HEK293T (cell line): Measurements from ENCODE around the gene POLK.
"Not testable (repeated sequence)": the region's sequence is repeated elsewhere in the genome, so short reads cannot be mapped to it uniquely, and the experiment has no call there.

Experiments used
- CTCF ChIA-PET: fragments of 350-600 bp; formaldehyde crosslinking; extraction: SDS; loops from one replicate; lab custom pipeline; 2021; ENCODE audit warnings: antibody characterized with exemption, inconsistent platforms; lab: Yijun Ruan, JAX
- POLR2A ChIA-PET: fragments of 350-600 bp; formaldehyde crosslinking; extraction: SDS; loops from one replicate; lab custom pipeline; 2020; ENCODE audit warnings: antibody characterized with exemption, inconsistent platforms; lab: Yijun Ruan, JAX
- DNase-seq: peaks from one replicate; pipeline ENCODE4 v3.0.0; 2012; ENCODE audit warnings: mixed read lengths; ENCODE audit errors: extremely low spot score
- ARNT ChIP-seq: fragments of 450-650 bp; IDR thresholded peaks from 2 replicates; pipeline ENCODE4 v1.6.1; 2017; ENCODE audit warnings: mild to moderate bottlenecking
- BHLHE40 ChIP-seq: fragments of 450-650 bp; IDR thresholded peaks from 2 replicates; pipeline ENCODE4 v1.6.1; 2016; ENCODE audit warnings: mild to moderate bottlenecking, moderate library complexity, borderline replicate concordance
- CTBP1 ChIP-seq: fragments of 450-650 bp; IDR thresholded peaks from 2 replicates; pipeline ENCODE4 v1.6.1; 2016; ENCODE audit warnings: borderline replicate concordance
- ELF4 ChIP-seq: fragments of 450-650 bp; IDR thresholded peaks from 2 replicates; pipeline ENCODE4 v1.6.1; 2017; ENCODE audit warnings: antibody characterized with exemption
- FOXA1 ChIP-seq: fragments of 450-650 bp; IDR thresholded peaks from 2 replicates; pipeline ENCODE4 v1.6.1; 2016; ENCODE audit warnings: mild to moderate bottlenecking
- FOXK2 ChIP-seq: fragments of 450-650 bp; IDR thresholded peaks from 2 replicates; pipeline ENCODE4 v1.6.1; 2016; ENCODE audit warnings: mild to moderate bottlenecking
- FOXM1 ChIP-seq: fragments of 450-650 bp; IDR thresholded peaks from 2 replicates; pipeline ENCODE4 v1.6.1; 2017; ENCODE audit warnings: mild to moderate bottlenecking, borderline replicate concordance
- HDGF ChIP-seq: fragments of 450-650 bp; IDR thresholded peaks from 2 replicates; pipeline ENCODE4 v1.6.1; 2017; ENCODE audit warnings: antibody characterized with exemption, borderline replicate concordance
- L3MBTL2 ChIP-seq: fragments of 450-650 bp; conservative IDR thresholded peaks from 2 replicates; pipeline ENCODE4 v1.6.1; 2016; ENCODE audit warnings: mild to moderate bottlenecking
- LEF1 ChIP-seq: fragments of 450-650 bp; IDR thresholded peaks from 2 replicates; pipeline ENCODE4 v1.6.1; 2017; ENCODE audit warnings: mild to moderate bottlenecking, borderline replicate concordance
- NFRKB ChIP-seq: fragments of 450-650 bp; IDR thresholded peaks from 2 replicates; pipeline ENCODE4 v1.6.1; 2016; ENCODE audit warnings: mild to moderate bottlenecking, moderate library complexity
- SP1 ChIP-seq: fragments of 450-650 bp; IDR thresholded peaks from 2 replicates; pipeline ENCODE4 v1.6.1; 2017
- SUZ12 ChIP-seq: fragments of 450-650 bp; IDR thresholded peaks from 2 replicates; pipeline ENCODE4 v1.6.1; 2016; ENCODE audit warnings: mild to moderate bottlenecking
- TARDBP ChIP-seq: fragments of 450-650 bp; IDR thresholded peaks from 2 replicates; pipeline ENCODE4 v1.6.1; 2016
- ZNF384 ChIP-seq: fragments of 450-650 bp; IDR thresholded peaks from 2 replicates; pipeline ENCODE4 v1.6.1; 2016
- TF ChIP-seq, protein P1 (sequence below): fragments of 450-650 bp; IDR thresholded peaks from 2 replicates; pipeline ENCODE4 v1.6.1; 2016

POLK gene

DNA sequence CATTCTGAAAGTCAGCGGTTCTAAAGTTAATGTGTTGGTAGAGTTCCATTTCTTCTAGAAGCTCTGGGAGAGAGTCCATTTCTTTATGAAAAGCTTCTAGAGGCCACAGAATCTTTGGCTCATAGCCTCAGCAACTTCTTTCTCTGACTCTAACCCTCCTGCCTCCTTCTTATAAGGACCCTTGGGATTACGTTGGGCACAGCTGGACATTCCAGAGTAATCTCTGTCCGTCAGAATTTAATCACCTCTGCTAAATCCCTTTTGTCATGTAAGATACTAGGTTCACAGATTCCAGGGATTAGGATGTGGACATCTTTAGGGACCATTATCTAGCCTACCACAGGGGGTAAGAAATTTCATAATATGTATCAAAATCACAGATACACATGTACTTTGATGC lies 77.0 kb downstream of the POLK start:
- ChIA-PET POLR2A (no interaction called here), CTCF (no interaction called here)
- no peak for TF ChIP-seq TARDBP
- TF ChIP-seq, protein P1, sequence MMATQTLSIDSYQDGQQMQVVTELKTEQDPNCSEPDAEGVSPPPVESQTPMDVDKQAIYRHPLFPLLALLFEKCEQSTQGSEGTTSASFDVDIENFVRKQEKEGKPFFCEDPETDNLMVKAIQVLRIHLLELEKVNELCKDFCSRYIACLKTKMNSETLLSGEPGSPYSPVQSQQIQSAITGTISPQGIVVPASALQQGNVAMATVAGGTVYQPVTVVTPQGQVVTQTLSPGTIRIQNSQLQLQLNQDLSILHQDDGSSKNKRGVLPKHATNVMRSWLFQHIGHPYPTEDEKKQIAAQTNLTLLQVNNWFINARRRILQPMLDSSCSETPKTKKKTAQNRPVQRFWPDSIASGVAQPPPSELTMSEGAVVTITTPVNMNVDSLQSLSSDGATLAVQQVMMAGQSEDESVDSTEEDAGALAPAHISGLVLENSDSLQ = no peak
- TF ChIP-seq SP1 = no peak
- no peak for TF ChIP-seq FOXK2
- DNase-seq = no peak

DNA sequence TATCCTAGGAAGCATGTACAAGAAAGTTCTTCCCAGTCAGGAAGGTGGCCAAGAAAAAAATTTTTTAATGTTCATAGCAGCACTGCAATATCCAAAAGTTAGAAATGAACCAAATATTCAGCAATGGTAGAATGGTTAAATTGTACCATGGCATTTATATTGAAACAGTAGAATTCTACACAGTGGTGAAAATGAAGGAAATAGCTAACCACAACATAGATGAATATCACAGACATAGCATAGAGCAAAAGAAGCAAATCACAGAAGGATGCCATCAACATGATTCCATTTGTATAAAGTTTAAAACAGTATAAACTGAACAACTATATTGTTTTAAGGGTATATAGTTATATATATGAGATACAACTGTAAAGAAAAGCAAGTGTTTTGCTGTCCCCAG lies 88.8 kb downstream of the POLK start:
- ChIA-PET CTCF (no interaction called here), POLR2A (no interaction called here)
- TF ChIP-seq FOXA1 (no peak), SUZ12 (no peak), BHLHE40 (no peak), FOXM1 (no peak), LEF1 (no peak), HDGF (no peak), TARDBP (no peak), NFRKB (no peak)
- TF ChIP-seq, protein P1 = no peak
- DNase-seq = no peak

DNA sequence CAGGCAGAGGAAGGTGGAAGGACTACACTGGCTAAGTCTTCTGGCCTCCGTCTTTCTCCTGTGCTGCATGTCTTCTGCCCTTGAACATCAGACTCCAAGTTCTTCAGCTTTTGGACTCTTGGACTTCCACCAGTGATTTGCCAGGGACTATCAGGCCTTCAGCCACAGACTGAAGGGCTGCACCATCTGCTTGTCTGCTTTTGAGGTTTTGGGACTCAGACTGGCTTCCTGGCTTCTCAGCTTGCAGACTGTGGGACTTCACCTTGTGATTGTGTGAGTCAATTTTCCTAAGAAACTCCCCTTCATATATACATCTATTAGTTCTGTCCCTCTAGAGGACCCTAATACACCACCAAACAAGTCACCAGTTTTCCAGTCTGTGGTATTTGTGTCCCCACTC lies 89.9 kb downstream of the POLK start:
- ChIA-PET CTCF (no interaction called here), POLR2A (no interaction called here)
- TF ChIP-seq CTBP1 (no peak), ARNT (no peak), FOXM1 (no peak), FOXK2 (no peak), SUZ12 (no peak), L3MBTL2 (no peak)
- TF ChIP-seq, protein P1 = no peak
- DNase-seq = no peak

DNA sequence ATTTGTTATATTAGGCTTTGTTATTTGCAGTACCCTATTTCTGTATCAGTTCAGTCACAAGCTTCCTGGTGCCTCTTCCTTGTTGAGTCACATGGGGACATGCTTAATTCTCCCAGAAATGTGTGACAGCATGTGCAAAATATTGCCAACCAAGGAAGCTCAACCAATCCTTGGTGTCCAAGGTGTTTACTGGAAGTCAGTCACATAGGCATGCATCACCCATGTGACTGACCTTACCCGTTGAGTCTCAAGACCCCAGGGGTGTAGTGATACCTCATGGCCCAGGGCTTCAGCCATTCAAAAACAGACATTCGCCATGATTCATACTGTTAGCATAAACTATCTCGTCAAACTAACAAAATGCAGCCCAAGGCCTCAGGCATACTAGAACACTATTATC lies 90.3 kb downstream of the POLK start:
- DNase-seq = no peak
- TF ChIP-seq SP1 (no peak), LEF1 (no peak), BHLHE40 (no peak), CTBP1 (no peak)
- ChIA-PET POLR2A (no interaction called here), CTCF (no interaction called here)

DNA sequence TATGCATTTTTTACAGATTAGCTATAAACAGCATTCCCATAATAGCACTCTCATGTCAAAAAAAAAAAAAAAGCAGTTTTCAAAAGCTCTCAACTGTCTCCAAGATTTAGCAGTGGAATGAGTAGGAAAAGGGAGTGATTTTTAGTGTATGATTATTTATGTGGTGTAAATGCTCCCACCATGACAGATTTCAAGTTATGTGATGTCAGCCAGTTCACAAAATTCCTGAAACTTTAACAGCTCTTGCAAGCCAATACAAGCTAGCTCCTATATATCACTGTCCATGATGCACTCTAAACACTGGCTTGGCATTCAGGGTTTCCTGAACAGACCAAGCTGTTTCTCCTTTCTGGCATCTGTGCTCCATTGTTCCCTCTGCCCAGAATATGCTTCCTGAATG lies 91.7 kb downstream of the POLK start:
- POLR2A ChIA-PET = interaction anchor here (0.7 kb wide), 1 partner anchor 10 kb away, joined by 3 read pairs; no protein-coding TSS in a partner anchor
- TF ChIP-seq FOXM1 (no peak), BHLHE40 (no peak), NFRKB (no peak), SUZ12 (no peak), LEF1 (no peak), HDGF (no peak), ELF4 (no peak), TARDBP (no peak)
- DNase-seq = no peak
- CTCF ChIA-PET = no interaction called here

DNA sequence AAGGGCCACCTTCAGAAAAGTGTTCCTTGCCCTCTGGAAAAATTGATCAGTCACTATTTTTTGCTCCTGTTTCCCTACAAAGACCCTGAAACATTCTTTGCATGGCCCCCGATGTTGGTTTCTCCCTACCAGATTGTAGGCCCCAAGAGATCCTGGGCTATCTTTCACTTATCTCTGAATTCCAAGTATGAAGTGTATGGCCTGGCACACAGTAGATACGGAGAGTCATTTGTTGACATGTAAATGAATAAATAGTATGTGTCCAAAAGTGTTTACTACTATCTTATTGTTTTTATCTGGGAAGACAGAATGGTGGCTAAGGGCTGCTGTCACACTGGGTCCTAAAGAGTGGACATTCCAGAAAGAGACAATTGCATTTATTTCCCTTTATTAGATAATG lies 92.1 kb downstream of the POLK start:
- CTCF ChIA-PET = no interaction called here
- POLR2A ChIA-PET = no interaction called here
- TF ChIP-seq SUZ12 = no peak
- TF ChIP-seq, protein P1 = no peak
- no peak for TF ChIP-seq TARDBP
- no peak for TF ChIP-seq ARNT
- no peak for TF ChIP-seq FOXA1
- no peak for TF ChIP-seq ZNF384
- no peak for TF ChIP-seq FOXK2
- TF ChIP-seq LEF1 = no peak
- no peak for TF ChIP-seq L3MBTL2
- TF ChIP-seq HDGF = no peak
- TF ChIP-seq ELF4 = no peak
- TF ChIP-seq FOXM1 = no peak
- TF ChIP-seq BHLHE40 = no peak
- no peak for TF ChIP-seq NFRKB

DNA sequence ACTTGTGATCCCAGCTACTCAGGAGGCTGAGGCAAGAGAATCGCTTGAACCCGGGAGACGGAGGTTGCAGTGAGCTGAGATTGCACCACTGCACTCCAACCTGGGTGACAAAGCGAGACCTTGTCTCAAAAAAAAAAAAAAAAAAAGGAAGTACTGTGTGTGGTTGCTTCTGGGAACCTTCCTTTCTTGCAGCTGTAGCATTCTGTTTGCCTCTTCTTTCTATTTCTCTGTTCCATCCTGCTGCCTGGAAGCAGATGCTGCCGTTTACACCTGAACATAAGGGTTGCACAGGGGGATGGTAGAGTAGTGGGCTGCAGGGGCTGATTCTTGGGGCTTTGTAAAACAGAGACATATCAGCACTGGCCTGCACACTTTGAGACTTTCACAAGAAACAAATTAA lies 95.7 kb downstream of the POLK start:
- CTCF ChIA-PET, DNase-seq, POLR2A ChIA-PET: not testable (repeated sequence)

More for the DNA sequence above, 92.1 kb downstream of the POLK start:
- no peak for DNase-seq
